Endothelial cell of umbilical vein (primary cell): ENCODE results near the gene MSMB.

ENCODE experiments used
- CTCF ChIP-seq, 2 donors: IDR thresholded peaks; 1 replicate in 1 of 2; 2 replicates in 1 of 2; pipeline ENCODE4 v1.5.1; 2011; ENCODE audit warnings: low read length in 2 of 2, mild to moderate bottlenecking in 2 of 2, moderate library complexity in 2 of 2, control low read depth in 1 of 2, inconsistent platforms in 1 of 2, low read depth in 1 of 2; ENCODE audit not compliant: insufficient read depth in 1 of 2; ENCODE audit errors: extremely low read depth in 1 of 2
- EZH2 ChIP-seq: IDR thresholded peaks from 2 replicates; pipeline ENCODE4 v1.6.1; 2012; ENCODE audit warnings: borderline replicate concordance, low read depth, mild to moderate bottlenecking, moderate library complexity, low read length, inconsistent platforms; ENCODE audit not compliant: severe bottlenecking
- GATA2 ChIP-seq: IDR thresholded peaks from 2 replicates; pipeline ENCODE4 v1.7.0; 2011; ENCODE audit warnings: low read depth, mild to moderate bottlenecking, moderate library complexity, mixed read lengths, low read length; ENCODE audit not compliant: insufficient read length, insufficient read depth

GRCh38 chr10:46073564-46073963, 27.5 kb upstream of the MSMB start:
- no peak for TF ChIP-seq EZH2
- no peak for TF ChIP-seq CTCF (IDR thresholded peaks at IDR 0.05; ENCODE audit: extremely low read depth in 1 of 2, insufficient read depth in 1 of 2, low read depth in 1 of 2, low read length in 2 of 2)
- TF ChIP-seq GATA2, result no peak
